GM12878 (cell line): Measurements from ENCODE around the gene NTRK3. TPM values are rescaled to one million over a fixed set of nuclear protein-coding genes. Genes with fewer than 3 reads are reported as not detected.

ENCODE experiments used
- ATAC-seq: fragments of 200-7000 bp; cut with Tn5 transposase; 3 replicates; pipeline ENCODE4 v1.9.1; 2020; ENCODE audit warnings: mild to moderate bottlenecking, moderate library complexity
- BruUV-seq: library from RNA; stranded (reverse); fragments of 400-500 nt; replicated peaks from 2 replicates; lab custom pipeline; 2021; lab: Mats Ljungman, UMichigan
- CTCF ChIA-PET: fragments of 300-600 bp; sonication (Branson Sonifier 250); formaldehyde crosslinking; extraction: SDS; loops from one replicate; lab custom pipeline; 2021; ENCODE audit warnings: inconsistent platforms; lab: Yijun Ruan, JAX
- POLR2A ChIA-PET: fragments of 350-600 bp; formaldehyde crosslinking; extraction: SDS; loops from one replicate; lab custom pipeline; 2021; ENCODE audit warnings: inconsistent platforms; lab: Charles Lee
- RAD21 ChIA-PET: fragments of 300-600 bp; sonication (Branson Sonifier 250); formaldehyde crosslinking; loops from one replicate; lab custom pipeline; 2023; ENCODE audit warnings: antibody characterized with exemption; ENCODE audit not compliant: unreplicated experiment; lab: Charles Lee
- SMC1A ChIA-PET: fragments of 300-600 bp; sonication (Branson Sonifier 250); formaldehyde crosslinking; loops from one replicate; lab custom pipeline; 2023; ENCODE audit not compliant: unreplicated experiment, uncharacterized antibody; lab: Charles Lee
- DNase-seq: peaks from one replicate; pipeline ENCODE4 v3.0.0-alpha.2; 2011; ENCODE audit warnings: low read depth, low spot score
- FAIRE-seq: peaks from 3 replicates; lab custom pipeline; 2011; peaks lifted over from hg19 to GRCh38; lab: Jason Lieb, UNC
- H2AFZ ChIP-seq: 2 replicates; pipeline ENCODE4 v1.6.0; 2011; ENCODE audit warnings: low read depth, low read length, control low read depth; ENCODE audit not compliant: control insufficient read depth
- H3K27ac ChIP-seq: 2 replicates; pipeline ENCODE4 v1.5.1; 2011; ENCODE audit warnings: control low read depth; ENCODE audit not compliant: control insufficient read depth, insufficient read depth
- H3K27me3 ChIP-seq, 2 experiments: replicated peaks in 1 of 2; 2 replicates each; pipeline versions ENCODE4 v1.6.0 to v1.6.1; 2011; ENCODE audit warnings: low read length in 1 of 2; ENCODE audit not compliant: control insufficient read depth in 2 of 2, insufficient read depth in 2 of 2
- H3K36me3 ChIP-seq, 2 experiments: 2 replicates each; pipeline ENCODE4 v1.5.1; 2011; ENCODE audit warnings: low read length in 1 of 2; ENCODE audit not compliant: control insufficient read depth in 2 of 2, insufficient read depth in 2 of 2
- H3K4me1 ChIP-seq: 2 replicates; pipeline ENCODE4 v1.6.1; 2011; ENCODE audit warnings: mild to moderate bottlenecking, low read length, moderate library complexity, mixed read lengths; ENCODE audit not compliant: control insufficient read depth, insufficient read depth
- H3K4me2 ChIP-seq: 2 replicates; pipeline ENCODE4 v1.6.0; 2011; ENCODE audit warnings: control low read depth; ENCODE audit not compliant: control insufficient read depth, insufficient read depth
- H3K4me3 ChIP-seq: fragments of 200-600 bp; sonication (generic); 2 replicates; pipeline ENCODE4 v1.5.1; 2016
- H3K79me2 ChIP-seq: 2 replicates; pipeline ENCODE4 v1.6.0; 2011; ENCODE audit warnings: low read length; ENCODE audit not compliant: control insufficient read depth, insufficient read depth
- H3K9ac ChIP-seq: 2 replicates; pipeline ENCODE4 v1.8.0; 2011; ENCODE audit warnings: low read length, control low read depth, mixed read lengths; ENCODE audit not compliant: control insufficient read depth, insufficient read depth
- H3K9me3 ChIP-seq: replicated peaks from 3 replicates; pipeline ENCODE4 v1.5.1; 2011; ENCODE audit warnings: mild to moderate bottlenecking, low read length; ENCODE audit not compliant: control insufficient read depth, insufficient read depth
- H4K20me1 ChIP-seq: 2 replicates; pipeline ENCODE4 v1.6.0; 2011; ENCODE audit not compliant: control insufficient read depth, insufficient read depth
- CBX3 ChIP-seq: fragments of 200-600 bp; sonication (generic); IDR thresholded peaks from 2 replicates; pipeline ENCODE4 v1.6.1; 2016; ENCODE audit warnings: low read depth, borderline replicate concordance
- IKZF2 ChIP-seq, 2 experiments: fragments of 450-650 bp; IDR thresholded peaks; 2 replicates each; pipeline ENCODE4 v1.6.1; 2017; ENCODE audit warnings: mild to moderate bottlenecking in 2 of 2, moderate library complexity in 2 of 2
- NFYB ChIP-seq: IDR thresholded peaks from 2 replicates; pipeline ENCODE4 v1.6.1; 2011; ENCODE audit warnings: low read depth, mild to moderate bottlenecking, low read length, improper control_type of control experiment, moderate library complexity; ENCODE audit not compliant: insufficient read depth
- WRNIP1 ChIP-seq: IDR thresholded peaks from 2 replicates; pipeline ENCODE4 v1.6.1; 2011; ENCODE audit warnings: low read depth, low read length, improper control_type of control experiment, borderline replicate concordance
- ZNF217 ChIP-seq: fragments of 450-650 bp; IDR thresholded peaks from 2 replicates; pipeline ENCODE4 v1.6.1; 2017; ENCODE audit warnings: antibody characterized with exemption, mild to moderate bottlenecking
- WGBS: methylation state at CpG from one replicate; pipeline ENCODE4 v1.1.6; 2016; ENCODE audit warnings: low lambda C conversion rate; ENCODE audit not compliant: insufficient replicate concordance, insufficient coverage; ENCODE audit errors: missing lambda C conversion rate; 5-methylcytosine and 5-hydroxymethylcytosine counted together
- in situ Hi-C: fragments of 300-500 bp; cut with MboI; formaldehyde crosslinking; loops from 9 replicates; pipeline ENCODE4 v1.14.3; 2018; ENCODE audit warnings: mixed read lengths
- intact Hi-C: fragments of 100-400 bp; cut with micrococcal nuclease; formaldehyde crosslinking; loops from one replicate; pipeline ENCODE4 v1.14.2; 2022; ENCODE audit not compliant: unreplicated experiment
- polyA plus RNA-seq, 11 experiments: library from polyadenylated mRNA; depleted of rRNA in 4 of 11; unstranded in 6 of 11; stranded (reverse) in 5 of 11; fragments of >200 nt; fragmentation: Nextera tagmentation in 4 of 11; fragmentation: Illumina TruSeq in 1 of 11; extraction: Ambion mirVana in 4 of 11; extraction: Trizol in 1 of 11; gene quantifications; 1 replicate in 1 of 11; 2 replicates in 10 of 11; pipeline versions ENCODE4 v1.2.1 to v1.2.3, GENCODE V29; 2011 to 2016; ENCODE audit warnings: inconsistent platforms in 2 of 11, missing spikeins in 2 of 11, low read depth in 1 of 11
- total RNA-seq, 4 experiments: library from RNA; depleted of rRNA in 3 of 4; stranded (reverse); fragments of >200 nt in 3 of 4; fragmentation: Illumina TruSeq in 1 of 4; extraction: Trizol in 1 of 4; gene quantifications; 2 replicates each; pipeline versions ENCODE4 v1.2.1 to v1.2.3, GENCODE V29; 2013 to 2021
- TF ChIP-seq, protein P1 (sequence below): fragments of 450-650 bp; IDR thresholded peaks from 2 replicates; pipeline ENCODE4 v1.6.1; 2017; ENCODE audit warnings: mild to moderate bottlenecking, low read depth, inconsistent platforms; ENCODE audit not compliant: poor library complexity, severe bottlenecking
- TF ChIP-seq, protein P2 (sequence below): fragments of 450-650 bp; IDR thresholded peaks from 2 replicates; pipeline ENCODE4 v1.6.1; 2017; ENCODE audit warnings: borderline replicate concordance

The NTRK3 gene
- total and polyA plus RNA-seq, 10 of the 15 experiments (the other 5 are each of a cell fraction or from before 2014, with no cell fraction given), result not detected

DNA sequence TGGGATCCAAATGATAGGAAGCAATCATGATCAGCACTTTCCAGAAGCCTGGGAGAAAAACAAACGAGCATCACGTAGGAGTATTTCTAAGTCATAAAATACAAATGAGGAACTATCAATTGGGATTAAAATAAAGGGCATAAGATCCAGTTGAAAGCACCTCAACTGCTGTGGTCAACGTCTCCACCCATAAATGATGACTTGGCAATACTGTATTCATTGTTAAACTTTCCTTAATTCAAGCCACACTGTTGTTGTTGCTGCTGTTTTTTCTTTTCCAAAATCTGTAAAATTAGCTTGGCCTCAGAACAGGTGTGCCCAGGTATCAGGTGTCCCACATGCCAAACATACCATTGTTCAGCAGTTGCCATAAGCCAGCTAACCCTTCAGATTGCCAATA, 395.8 kb downstream of the NTRK3 start:
- H4K20me1 ChIP-seq, result no peaks in the 10 kb centered on the region
- no peak overlapping the region for H3K4me2 ChIP-seq
- DNase-seq (no peak), ATAC-seq (no peak), FAIRE-seq (no peak)
- SMC1A ChIA-PET, result no interaction called here
- no peak overlapping the region for H2AFZ ChIP-seq
- POLR2A ChIA-PET, result no interaction called here
- intact Hi-C loops, result no loop called here
- H3K9me3 ChIP-seq, result no peaks in the 10 kb centered on the region
- in situ Hi-C loops, result no loop called here
- BruUV-seq, result no TSS peak
- H3K4me3 ChIP-seq, result no peak overlapping the region
- H3K27ac ChIP-seq, result no peak overlapping the region
- WGBS, result 0% methylated on average over 3 of the region's 3 CpGs
- H3K79me2 ChIP-seq, result no peaks in the 10 kb centered on the region
- CTCF ChIA-PET, result no interaction called here
- no peak overlapping the region for H3K9ac ChIP-seq
- TF ChIP-seq, protein P1, sequence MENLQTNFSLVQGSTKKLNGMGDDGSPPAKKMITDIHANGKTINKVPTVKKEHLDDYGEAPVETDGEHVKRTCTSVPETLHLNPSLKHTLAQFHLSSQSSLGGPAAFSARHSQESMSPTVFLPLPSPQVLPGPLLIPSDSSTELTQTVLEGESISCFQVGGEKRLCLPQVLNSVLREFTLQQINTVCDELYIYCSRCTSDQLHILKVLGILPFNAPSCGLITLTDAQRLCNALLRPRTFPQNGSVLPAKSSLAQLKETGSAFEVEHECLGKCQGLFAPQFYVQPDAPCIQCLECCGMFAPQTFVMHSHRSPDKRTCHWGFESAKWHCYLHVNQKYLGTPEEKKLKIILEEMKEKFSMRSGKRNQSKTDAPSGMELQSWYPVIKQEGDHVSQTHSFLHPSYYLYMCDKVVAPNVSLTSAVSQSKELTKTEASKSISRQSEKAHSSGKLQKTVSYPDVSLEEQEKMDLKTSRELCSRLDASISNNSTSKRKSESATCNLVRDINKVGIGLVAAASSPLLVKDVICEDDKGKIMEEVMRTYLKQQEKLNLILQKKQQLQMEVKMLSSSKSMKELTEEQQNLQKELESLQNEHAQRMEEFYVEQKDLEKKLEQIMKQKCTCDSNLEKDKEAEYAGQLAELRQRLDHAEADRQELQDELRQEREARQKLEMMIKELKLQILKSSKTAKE, result no peak
- TF ChIP-seq, protein P2, sequence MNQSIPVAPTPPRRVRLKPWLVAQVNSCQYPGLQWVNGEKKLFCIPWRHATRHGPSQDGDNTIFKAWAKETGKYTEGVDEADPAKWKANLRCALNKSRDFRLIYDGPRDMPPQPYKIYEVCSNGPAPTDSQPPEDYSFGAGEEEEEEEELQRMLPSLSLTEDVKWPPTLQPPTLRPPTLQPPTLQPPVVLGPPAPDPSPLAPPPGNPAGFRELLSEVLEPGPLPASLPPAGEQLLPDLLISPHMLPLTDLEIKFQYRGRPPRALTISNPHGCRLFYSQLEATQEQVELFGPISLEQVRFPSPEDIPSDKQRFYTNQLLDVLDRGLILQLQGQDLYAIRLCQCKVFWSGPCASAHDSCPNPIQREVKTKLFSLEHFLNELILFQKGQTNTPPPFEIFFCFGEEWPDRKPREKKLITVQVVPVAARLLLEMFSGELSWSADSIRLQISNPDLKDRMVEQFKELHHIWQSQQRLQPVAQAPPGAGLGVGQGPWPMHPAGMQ, result no peak
- TF ChIP-seq IKZF2 (IDR thresholded peaks at IDR 0.05) (no peak), ZNF217 (no peak), NFYB (no peak), WRNIP1 (no peak), CBX3 (no peak)
- H3K27me3 ChIP-seq, result no peaks in the 10 kb centered on the region
- no peaks in the 10 kb centered on the region for H3K4me1 ChIP-seq
- RAD21 ChIA-PET, result no interaction called here
- no peaks in the 10 kb centered on the region for H3K36me3 ChIP-seq
